H9 (cell line): ENCODE results near the gene ANKDD1A. TPM values are rescaled to one million over a fixed set of nuclear protein-coding genes. Genes with fewer than 3 reads are reported as not detected.

Source experiments
- DNase-seq: peaks from one replicate; pipeline ENCODE4 v3.0.0-alpha.2; 2017
- H2AFZ ChIP-seq: one replicate; pipeline ENCODE4 v1.6.1; 2013; ENCODE audit warnings: mild to moderate bottlenecking, low read length, control low read depth, moderate library complexity
- H2AK5ac ChIP-seq: 2 replicates; pipeline ENCODE4 v1.6.1; 2013; ENCODE audit warnings: low read length, control low read depth, mixed read lengths; ENCODE audit not compliant: insufficient read length
- H2BK120ac ChIP-seq: one replicate; pipeline ENCODE4 v1.6.1; 2013; ENCODE audit warnings: low read depth, mild to moderate bottlenecking, low read length, control low read depth, inconsistent platforms; ENCODE audit not compliant: poor library complexity, severe bottlenecking
- H2BK12ac ChIP-seq: 2 replicates; pipeline ENCODE4 v1.6.1; 2013; ENCODE audit warnings: low read length, control low read depth, mixed read lengths, low read depth; ENCODE audit not compliant: insufficient read length
- H2BK15ac ChIP-seq: 2 replicates; pipeline ENCODE4 v1.6.1; 2013; ENCODE audit warnings: low read depth, low read length, control low read depth
- H2BK20ac ChIP-seq: one replicate; pipeline ENCODE4 v1.6.1; 2013; ENCODE audit warnings: low read depth, mild to moderate bottlenecking, low read length, control low read depth, inconsistent platforms; ENCODE audit not compliant: poor library complexity, severe bottlenecking
- H2BK5ac ChIP-seq: 2 replicates; pipeline ENCODE4 v1.6.1; 2013; ENCODE audit warnings: low read length, control low read depth, mixed read lengths; ENCODE audit not compliant: insufficient read length
- H3K14ac ChIP-seq: 2 replicates; pipeline ENCODE4 v1.6.1; 2013; ENCODE audit warnings: low read length, control low read depth; ENCODE audit not compliant: insufficient read depth
- H3K18ac ChIP-seq: 2 replicates; pipeline ENCODE4 v1.6.1; 2013; ENCODE audit warnings: low read depth, mild to moderate bottlenecking, mixed read lengths, low read length, control low read depth; ENCODE audit not compliant: insufficient read length
- H3K23ac ChIP-seq: 2 replicates; pipeline ENCODE4 v1.6.1; 2013; ENCODE audit warnings: low read length, control low read depth, mixed read lengths, low read depth; ENCODE audit not compliant: insufficient read length
- H3K23me2 ChIP-seq: 2 replicates; pipeline ENCODE4 v1.6.1; 2013; ENCODE audit warnings: low read depth, mild to moderate bottlenecking, mixed read lengths, low read length, control low read depth; ENCODE audit not compliant: insufficient read length, poor library complexity, severe bottlenecking
- H3K27ac ChIP-seq: 2 replicates; pipeline ENCODE4 v1.5.1; 2013; ENCODE audit warnings: low read length, control low read depth, mixed read lengths, low read depth; ENCODE audit not compliant: insufficient read length
- H3K27me3 ChIP-seq: 2 replicates; pipeline ENCODE4 v1.6.1; 2013; ENCODE audit warnings: low read length, control low read depth, inconsistent platforms; ENCODE audit not compliant: insufficient read depth
- H3K4ac ChIP-seq: 2 replicates; pipeline ENCODE4 v1.6.1; 2013; ENCODE audit warnings: low read depth, mild to moderate bottlenecking, control low read depth, inconsistent platforms, low read length, moderate library complexity
- H3K4me1 ChIP-seq: 2 replicates; pipeline ENCODE4 v1.6.1; 2013; ENCODE audit warnings: low read length, control low read depth, inconsistent platforms; ENCODE audit not compliant: insufficient read depth
- H3K4me2 ChIP-seq: 2 replicates; pipeline ENCODE4 v1.6.1; 2013; ENCODE audit warnings: low read length, control low read depth, mixed read lengths; ENCODE audit not compliant: insufficient read length, insufficient read depth
- H3K56ac ChIP-seq: 2 replicates; pipeline ENCODE4 v1.6.1; 2013; ENCODE audit warnings: low read depth, mild to moderate bottlenecking, mixed read lengths, low read length, control low read depth; ENCODE audit not compliant: insufficient read length
- H3K79me1 ChIP-seq: 2 replicates; pipeline ENCODE4 v1.6.1; 2013; ENCODE audit warnings: low read depth, mild to moderate bottlenecking, moderate library complexity, low read length, control low read depth, inconsistent platforms; ENCODE audit not compliant: insufficient read depth, poor library complexity, severe bottlenecking
- H3K79me2 ChIP-seq: 2 replicates; pipeline ENCODE4 v1.6.1; 2013; ENCODE audit warnings: low read length, control low read depth, inconsistent platforms; ENCODE audit not compliant: insufficient read depth
- H3K9ac ChIP-seq: 2 replicates; pipeline ENCODE4 v1.6.1; 2013; ENCODE audit warnings: low read length, control low read depth, mixed read lengths; ENCODE audit not compliant: insufficient read length; ENCODE audit errors: extremely low read depth
- H3K9me3 ChIP-seq: one replicate; pipeline ENCODE4 v1.6.1; 2013; ENCODE audit warnings: low read depth, low read length, inconsistent platforms; ENCODE audit not compliant: control insufficient read depth
- H3T11ph ChIP-seq: one replicate; pipeline ENCODE4 v1.6.1; 2013; ENCODE audit warnings: mild to moderate bottlenecking, low read length, control low read depth, inconsistent platforms
- H4K20me1 ChIP-seq: one replicate; pipeline ENCODE4 v1.6.1; 2013; ENCODE audit not compliant: control insufficient read depth, insufficient read length, insufficient read depth
- H4K5ac ChIP-seq: 2 replicates; pipeline ENCODE4 v1.6.1; 2013; ENCODE audit warnings: low read depth, mild to moderate bottlenecking, mixed read lengths, low read length, control low read depth; ENCODE audit not compliant: insufficient read length
- H4K8ac ChIP-seq: replicated peaks from 2 replicates; pipeline ENCODE4 v1.6.1; 2013; ENCODE audit warnings: low read length, control low read depth, mixed read lengths, low read depth; ENCODE audit not compliant: insufficient read length
- H4K91ac ChIP-seq: 2 replicates; pipeline ENCODE4 v1.6.1; 2013; ENCODE audit warnings: low read depth, mild to moderate bottlenecking, moderate library complexity, mixed read lengths, low read length, control low read depth; ENCODE audit not compliant: insufficient read length
- H3K27ac Mint-ChIP-seq, 3 experiments: 2 replicates in 2 of 3; 3 replicates in 1 of 3; pipeline ENCODE4 v1.8.0; 2020 to 2021; ENCODE audit warnings: mixed read lengths in 3 of 3, mild to moderate bottlenecking in 1 of 3, moderate library complexity in 1 of 3
- H3K27me3 Mint-ChIP-seq: 2 replicates; pipeline ENCODE4 v1.8.0; 2021; ENCODE audit warnings: low read depth, mild to moderate bottlenecking, moderate library complexity, mixed read lengths
- H3K36me3 Mint-ChIP-seq, 3 experiments: 2 replicates in 2 of 3; 3 replicates in 1 of 3; pipeline ENCODE4 v1.8.0; 2020 to 2021; ENCODE audit warnings: low read depth in 3 of 3, mixed read lengths in 3 of 3; ENCODE audit not compliant: insufficient read depth in 1 of 3
- H3K4me1 Mint-ChIP-seq, 2 experiments: 2 replicates each; pipeline ENCODE4 v1.8.0; 2020; ENCODE audit warnings: mixed read lengths in 2 of 2
- H3K4me3 Mint-ChIP-seq, 2 experiments: 2 replicates in 1 of 2; 3 replicates in 1 of 2; pipeline ENCODE4 v1.8.0; 2020 to 2021; ENCODE audit warnings: mild to moderate bottlenecking in 2 of 2, mixed read lengths in 2 of 2, moderate library complexity in 1 of 2
- H3K9me3 Mint-ChIP-seq, 2 experiments: 2 replicates in 1 of 2; 3 replicates in 1 of 2; pipeline ENCODE4 v1.8.0; 2020; ENCODE audit warnings: mild to moderate bottlenecking in 2 of 2, mixed read lengths in 2 of 2, moderate library complexity in 1 of 2
- total RNA-seq: library from RNA; stranded (reverse); gene quantifications from 2 replicates; pipeline ENCODE4 v1.2.1, GENCODE V29; 2021
- TF ChIP-seq, protein P1 (sequence below): fragments of 200-600 bp; sonication (generic); conservative IDR thresholded peaks from 3 replicates; pipeline ENCODE4 v1.8.0; 2021; ENCODE audit warnings: antibody characterized with exemption, mild to moderate bottlenecking

ANKDD1A gene
- total RNA-seq, 1 experiment from 2014 or later, result 3.7 TPM

DNA sequence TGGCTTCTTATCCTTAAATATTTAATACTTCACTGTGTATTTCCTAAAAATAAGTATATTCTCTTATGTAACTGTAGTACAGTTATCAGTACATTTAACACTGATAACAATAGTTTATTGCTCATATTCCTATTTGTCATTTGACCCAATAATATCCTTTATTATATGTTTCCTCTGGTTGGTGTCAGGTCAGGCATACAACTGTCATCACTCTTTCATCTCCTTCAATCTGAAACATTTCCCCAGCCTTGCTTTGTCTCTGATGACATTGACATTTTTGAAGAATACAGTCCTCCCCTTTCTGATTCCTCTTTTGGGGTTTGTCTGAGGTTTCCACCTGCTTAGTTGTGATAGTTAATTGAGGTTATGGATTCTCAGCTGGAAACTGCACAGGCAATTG lies 42.2 kb upstream of the ANKDD1A start:
- Mint-ChIP-seq H3K4me1 (peaks cover 27 to 38% of the 10 kb centered on the region in 2 experiments), H3K27me3 (no peaks in the 10 kb centered on the region), H3K36me3 (peaks cover under 1 to 12% (median 7%) of the 10 kb centered on the region in 3 experiments), H3K9me3 (no peaks in the 10 kb centered on the region), H3K27ac (no peak overlapping the region), H3K4me3 (no peak overlapping the region)
- no peak overlapping the region for H2AFZ ChIP-seq
- no peak overlapping the region for H3K4ac ChIP-seq
- no peak for DNase-seq
- no peak overlapping the region for H4K8ac ChIP-seq
- H3K4me1 ChIP-seq, result peaks cover 5% of the 10 kb centered on the region; the same call in 1 of the 2 replicates
- H3K79me2 ChIP-seq, result no peaks in the 10 kb centered on the region
- no peak overlapping the region for H2BK12ac ChIP-seq
- no peak overlapping the region for H4K5ac ChIP-seq
- H3K27ac ChIP-seq, result no peak overlapping the region
- H2BK120ac ChIP-seq, result no peak overlapping the region
- TF ChIP-seq, protein P1, sequence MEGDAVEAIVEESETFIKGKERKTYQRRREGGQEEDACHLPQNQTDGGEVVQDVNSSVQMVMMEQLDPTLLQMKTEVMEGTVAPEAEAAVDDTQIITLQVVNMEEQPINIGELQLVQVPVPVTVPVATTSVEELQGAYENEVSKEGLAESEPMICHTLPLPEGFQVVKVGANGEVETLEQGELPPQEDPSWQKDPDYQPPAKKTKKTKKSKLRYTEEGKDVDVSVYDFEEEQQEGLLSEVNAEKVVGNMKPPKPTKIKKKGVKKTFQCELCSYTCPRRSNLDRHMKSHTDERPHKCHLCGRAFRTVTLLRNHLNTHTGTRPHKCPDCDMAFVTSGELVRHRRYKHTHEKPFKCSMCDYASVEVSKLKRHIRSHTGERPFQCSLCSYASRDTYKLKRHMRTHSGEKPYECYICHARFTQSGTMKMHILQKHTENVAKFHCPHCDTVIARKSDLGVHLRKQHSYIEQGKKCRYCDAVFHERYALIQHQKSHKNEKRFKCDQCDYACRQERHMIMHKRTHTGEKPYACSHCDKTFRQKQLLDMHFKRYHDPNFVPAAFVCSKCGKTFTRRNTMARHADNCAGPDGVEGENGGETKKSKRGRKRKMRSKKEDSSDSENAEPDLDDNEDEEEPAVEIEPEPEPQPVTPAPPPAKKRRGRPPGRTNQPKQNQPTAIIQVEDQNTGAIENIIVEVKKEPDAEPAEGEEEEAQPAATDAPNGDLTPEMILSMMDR, result no peak
- no peaks in the 10 kb centered on the region for H3K9me3 ChIP-seq
- H3K4me2 ChIP-seq, result no peak overlapping the region
- H3K79me1 ChIP-seq, result no peaks in the 10 kb centered on the region
- no peaks in the 10 kb centered on the region for H4K20me1 ChIP-seq
- H3K23me2 ChIP-seq, result no peaks in the 10 kb centered on the region
- no peak overlapping the region for H3K56ac ChIP-seq
- H2BK5ac ChIP-seq, result no peak overlapping the region
- H3K27me3 ChIP-seq, result no peaks in the 10 kb centered on the region
- no peak overlapping the region for H3K18ac ChIP-seq
- no peak overlapping the region for H2BK20ac ChIP-seq
- no peak overlapping the region for H3K14ac ChIP-seq
- no peak overlapping the region for H2AK5ac ChIP-seq
- no peak overlapping the region for H3K23ac ChIP-seq
- no peak overlapping the region for H3K9ac ChIP-seq
- H2BK15ac ChIP-seq, result no peak overlapping the region
- H3T11ph ChIP-seq, result no peak overlapping the region
- no peak overlapping the region for H4K91ac ChIP-seq
